ENCODE data around the gene SH3RF3.

DNA sequence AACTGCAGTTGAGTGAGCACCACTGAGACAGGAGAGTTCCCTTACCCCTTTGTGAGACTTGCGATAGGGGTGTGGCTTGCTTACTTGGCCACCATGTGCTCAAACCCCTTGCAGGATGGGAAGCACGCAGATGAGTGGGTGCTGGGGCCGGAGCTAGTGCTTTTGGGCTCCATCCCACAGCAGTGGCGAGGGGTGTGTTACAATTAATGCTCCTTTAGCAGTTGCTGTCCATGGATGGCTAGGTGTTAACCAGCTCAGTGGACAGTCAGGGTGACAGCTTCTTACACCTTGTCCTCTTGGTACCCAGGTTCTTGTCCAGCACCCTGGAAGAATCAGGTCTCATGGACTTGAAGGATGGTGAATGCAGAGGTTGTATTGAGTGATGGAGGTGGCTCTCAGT, 103.9 kb downstream of the SH3RF3 start:
- TF ChIP-seq, protein P1, sequence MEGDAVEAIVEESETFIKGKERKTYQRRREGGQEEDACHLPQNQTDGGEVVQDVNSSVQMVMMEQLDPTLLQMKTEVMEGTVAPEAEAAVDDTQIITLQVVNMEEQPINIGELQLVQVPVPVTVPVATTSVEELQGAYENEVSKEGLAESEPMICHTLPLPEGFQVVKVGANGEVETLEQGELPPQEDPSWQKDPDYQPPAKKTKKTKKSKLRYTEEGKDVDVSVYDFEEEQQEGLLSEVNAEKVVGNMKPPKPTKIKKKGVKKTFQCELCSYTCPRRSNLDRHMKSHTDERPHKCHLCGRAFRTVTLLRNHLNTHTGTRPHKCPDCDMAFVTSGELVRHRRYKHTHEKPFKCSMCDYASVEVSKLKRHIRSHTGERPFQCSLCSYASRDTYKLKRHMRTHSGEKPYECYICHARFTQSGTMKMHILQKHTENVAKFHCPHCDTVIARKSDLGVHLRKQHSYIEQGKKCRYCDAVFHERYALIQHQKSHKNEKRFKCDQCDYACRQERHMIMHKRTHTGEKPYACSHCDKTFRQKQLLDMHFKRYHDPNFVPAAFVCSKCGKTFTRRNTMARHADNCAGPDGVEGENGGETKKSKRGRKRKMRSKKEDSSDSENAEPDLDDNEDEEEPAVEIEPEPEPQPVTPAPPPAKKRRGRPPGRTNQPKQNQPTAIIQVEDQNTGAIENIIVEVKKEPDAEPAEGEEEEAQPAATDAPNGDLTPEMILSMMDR (IDR thresholded peaks at IDR 0.05): no peak
- no peak for TF ChIP-seq EZH2 (IDR thresholded peaks at IDR 0.05)
